ENCODE results near the gene SSU72. TPM values are rescaled to one million over a fixed set of nuclear protein-coding genes. Genes with fewer than 3 reads are reported as not detected.
A peak's percentile ranks its signal among the peaks of the same experiment; 100 is the strongest.
"Not testable (repeated sequence)": the region's sequence is repeated elsewhere in the genome, so short reads cannot be mapped to it uniquely, and the experiment has no call there.

SSU72 gene
- total RNA-seq, 4 donors from 2014 or later, result 102 to 115 (median 109) TPM

DNA sequence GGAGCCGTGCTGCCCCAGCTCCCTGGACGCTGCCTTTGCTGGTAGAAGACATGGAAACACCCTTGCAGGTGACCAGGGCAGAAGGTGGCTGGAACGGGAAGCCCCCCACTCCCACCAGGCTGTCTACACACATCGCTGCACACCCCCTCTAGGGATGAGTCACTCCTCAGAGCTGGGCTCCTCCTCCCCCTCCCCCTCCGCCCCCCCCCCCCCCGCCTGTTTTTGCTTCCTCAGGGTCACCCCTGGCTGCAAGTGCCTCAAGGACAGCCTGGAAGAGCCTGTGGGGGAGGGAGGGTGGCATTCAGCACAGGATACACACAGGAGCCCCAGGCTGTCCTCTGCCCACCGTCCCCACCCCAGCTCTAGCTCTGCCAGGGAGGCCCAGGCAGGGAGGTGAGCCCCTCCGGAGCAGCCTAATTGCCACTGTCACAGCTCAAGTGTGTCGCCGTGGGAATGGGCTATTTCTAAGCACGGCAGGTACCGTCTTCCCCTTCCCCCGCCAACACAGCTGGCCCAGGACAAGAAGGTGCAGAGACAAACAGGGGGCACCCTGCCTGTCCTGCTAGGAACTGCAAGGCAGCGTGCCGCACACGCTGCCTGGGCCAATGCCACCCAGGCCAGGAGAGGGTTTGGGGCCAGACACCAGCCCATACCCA is 22.7 kb upstream of the SSU72 start:
- TF ChIP-seq, protein P1, sequence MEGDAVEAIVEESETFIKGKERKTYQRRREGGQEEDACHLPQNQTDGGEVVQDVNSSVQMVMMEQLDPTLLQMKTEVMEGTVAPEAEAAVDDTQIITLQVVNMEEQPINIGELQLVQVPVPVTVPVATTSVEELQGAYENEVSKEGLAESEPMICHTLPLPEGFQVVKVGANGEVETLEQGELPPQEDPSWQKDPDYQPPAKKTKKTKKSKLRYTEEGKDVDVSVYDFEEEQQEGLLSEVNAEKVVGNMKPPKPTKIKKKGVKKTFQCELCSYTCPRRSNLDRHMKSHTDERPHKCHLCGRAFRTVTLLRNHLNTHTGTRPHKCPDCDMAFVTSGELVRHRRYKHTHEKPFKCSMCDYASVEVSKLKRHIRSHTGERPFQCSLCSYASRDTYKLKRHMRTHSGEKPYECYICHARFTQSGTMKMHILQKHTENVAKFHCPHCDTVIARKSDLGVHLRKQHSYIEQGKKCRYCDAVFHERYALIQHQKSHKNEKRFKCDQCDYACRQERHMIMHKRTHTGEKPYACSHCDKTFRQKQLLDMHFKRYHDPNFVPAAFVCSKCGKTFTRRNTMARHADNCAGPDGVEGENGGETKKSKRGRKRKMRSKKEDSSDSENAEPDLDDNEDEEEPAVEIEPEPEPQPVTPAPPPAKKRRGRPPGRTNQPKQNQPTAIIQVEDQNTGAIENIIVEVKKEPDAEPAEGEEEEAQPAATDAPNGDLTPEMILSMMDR (IDR thresholded peaks at IDR 0.05), result peak in 1 of 2 donors; percentile 11
- no peak for TF ChIP-seq POLR2A (IDR thresholded peaks at IDR 0.05)
- no peak overlapping the region for H3K27ac ChIP-seq
- DNase-seq (ENCODE audit: low spot score in 2 of 2), result no peak
- peaks cover 26% of the 10 kb centered on the region for H3K4me1 ChIP-seq
- 15% methylated on average over 3 of the region's 16 CpGs for WGBS
- H3K9me3 ChIP-seq, result no peaks in the 10 kb centered on the region
- peaks cover 61% of the 10 kb centered on the region for H3K27me3 ChIP-seq
- no peak overlapping the region for H3K4me3 ChIP-seq
- H3K36me3 ChIP-seq, result no peaks in the 10 kb centered on the region

DNA sequence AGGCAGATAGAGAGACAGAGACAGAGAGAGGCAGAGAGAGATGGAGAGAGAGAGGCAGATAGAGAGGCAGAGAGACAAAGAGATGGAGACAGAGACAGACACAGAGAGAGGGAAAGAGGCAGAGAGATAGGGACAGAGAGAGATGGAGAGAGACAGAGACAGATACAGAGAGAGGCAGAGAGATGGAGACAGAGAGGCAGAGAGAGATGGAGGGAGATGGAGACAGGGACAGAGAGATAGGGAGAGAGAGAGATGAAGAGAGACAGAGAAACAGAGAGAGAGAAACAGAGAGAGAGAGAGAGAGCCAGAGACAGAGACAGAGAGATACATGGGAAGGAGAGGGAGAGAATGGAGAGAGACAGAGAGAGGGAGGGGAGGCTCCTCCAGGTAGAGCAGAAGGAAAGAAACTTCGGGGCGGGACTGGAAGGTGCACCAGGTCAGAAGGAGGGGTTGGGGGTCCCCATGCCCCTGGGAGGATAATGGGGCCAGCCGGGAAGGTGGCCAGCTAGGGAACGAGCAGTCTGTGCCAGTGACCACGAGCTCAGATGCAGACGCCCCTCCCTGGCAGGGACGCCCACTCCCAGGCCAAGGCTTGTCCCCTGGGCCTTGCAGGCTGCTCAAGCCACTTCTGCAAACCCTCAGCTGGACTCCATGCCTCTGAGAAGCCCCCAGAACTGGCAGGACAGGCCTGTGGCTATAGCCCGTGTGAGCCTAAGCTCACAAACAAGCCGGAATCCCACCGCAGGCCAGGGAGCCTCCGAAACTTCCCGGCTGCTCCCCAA is 22.0 kb upstream of the SSU72 start:
- H3K4me3 ChIP-seq, result no peak overlapping the region
- peaks cover 26% of the 10 kb centered on the region for H3K4me1 ChIP-seq
- H3K9me3 ChIP-seq, result no peaks in the 10 kb centered on the region
- H3K36me3 ChIP-seq, result no peaks in the 10 kb centered on the region
- no peak for DNase-seq (ENCODE audit: low spot score in 2 of 2)
- no peak for TF ChIP-seq POLR2AphosphoS5 (IDR thresholded peaks at IDR 0.05)
- no peak for TF ChIP-seq POLR2A (IDR thresholded peaks at IDR 0.05)
- no peak for TF ChIP-seq EP300 (IDR thresholded peaks at IDR 0.05)
- TF ChIP-seq, protein P1 (IDR thresholded peaks at IDR 0.05), result no peak
- 32% methylated on average over 6 of the region's 12 CpGs for WGBS
- H3K27ac ChIP-seq, result no peak overlapping the region
- H3K27me3 ChIP-seq, result peaks cover 54% of the 10 kb centered on the region

GRCh38 chr1:1595341-1595740 is 20.7 kb upstream of the SSU72 start:
- not testable (repeated sequence) for H3K4me3 ChIP-seq; H3K9me3 ChIP-seq; DNase-seq (ENCODE audit: low spot score in 2 of 2); H3K27ac ChIP-seq; H3K36me3 ChIP-seq
- peaks cover 20% of the 10 kb centered on the region for H3K4me1 ChIP-seq
- H3K27me3 ChIP-seq, result peaks cover 42% of the 10 kb centered on the region
- WGBS, result 88% methylated on average over 2 of the region's 2 CpGs

DNA sequence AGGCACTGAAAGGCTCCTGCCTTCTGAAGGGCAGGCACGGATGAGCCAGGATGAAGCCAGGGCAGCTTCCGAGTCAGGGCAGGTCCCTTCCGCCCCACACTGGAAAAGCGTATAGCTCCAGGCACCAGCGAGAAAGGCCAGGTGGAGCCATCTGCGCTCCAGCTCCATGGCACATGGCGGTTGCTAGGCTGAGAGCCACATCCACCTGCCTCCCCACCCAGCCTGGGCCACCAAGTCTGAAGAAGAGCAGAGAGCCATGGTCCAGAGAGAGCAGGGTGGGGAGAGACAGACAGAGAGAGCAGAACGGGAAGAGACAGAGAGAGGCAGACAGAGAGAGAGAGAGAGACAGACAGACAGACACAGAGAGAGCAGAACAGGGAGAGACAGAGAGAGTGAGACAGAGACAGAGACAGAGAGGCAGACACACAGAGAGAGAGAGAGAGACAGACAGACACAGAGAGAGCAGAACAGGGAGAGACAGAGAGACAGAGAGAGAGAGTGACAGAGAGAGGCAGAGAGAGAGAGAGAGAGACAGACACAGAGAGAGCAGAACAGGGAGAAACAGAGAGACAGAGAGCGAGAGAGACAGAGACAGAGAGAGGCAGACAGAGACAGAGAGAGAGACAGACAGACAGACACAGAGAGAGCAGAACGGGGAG is 20.1 kb upstream of the SSU72 start:
- peaks cover 39% of the 10 kb centered on the region for H3K27me3 ChIP-seq
- H3K4me3 ChIP-seq, result no peak overlapping the region
- DNase-seq (ENCODE audit: low spot score in 2 of 2), result no peak
- no peaks in the 10 kb centered on the region for H3K36me3 ChIP-seq
- H3K9me3 ChIP-seq, result no peaks in the 10 kb centered on the region
- TF ChIP-seq, protein P1 (IDR thresholded peaks at IDR 0.05), result no peak
- TF ChIP-seq EP300 (IDR thresholded peaks at IDR 0.05) (no peak), POLR2A (IDR thresholded peaks at IDR 0.05) (no peak), POLR2AphosphoS5 (IDR thresholded peaks at IDR 0.05) (no peak)
- WGBS, result 48% methylated on average over 10 of the region's 10 CpGs
- H3K4me1 ChIP-seq, result peaks cover 17% of the 10 kb centered on the region
- no peak overlapping the region for H3K27ac ChIP-seq

DNA sequence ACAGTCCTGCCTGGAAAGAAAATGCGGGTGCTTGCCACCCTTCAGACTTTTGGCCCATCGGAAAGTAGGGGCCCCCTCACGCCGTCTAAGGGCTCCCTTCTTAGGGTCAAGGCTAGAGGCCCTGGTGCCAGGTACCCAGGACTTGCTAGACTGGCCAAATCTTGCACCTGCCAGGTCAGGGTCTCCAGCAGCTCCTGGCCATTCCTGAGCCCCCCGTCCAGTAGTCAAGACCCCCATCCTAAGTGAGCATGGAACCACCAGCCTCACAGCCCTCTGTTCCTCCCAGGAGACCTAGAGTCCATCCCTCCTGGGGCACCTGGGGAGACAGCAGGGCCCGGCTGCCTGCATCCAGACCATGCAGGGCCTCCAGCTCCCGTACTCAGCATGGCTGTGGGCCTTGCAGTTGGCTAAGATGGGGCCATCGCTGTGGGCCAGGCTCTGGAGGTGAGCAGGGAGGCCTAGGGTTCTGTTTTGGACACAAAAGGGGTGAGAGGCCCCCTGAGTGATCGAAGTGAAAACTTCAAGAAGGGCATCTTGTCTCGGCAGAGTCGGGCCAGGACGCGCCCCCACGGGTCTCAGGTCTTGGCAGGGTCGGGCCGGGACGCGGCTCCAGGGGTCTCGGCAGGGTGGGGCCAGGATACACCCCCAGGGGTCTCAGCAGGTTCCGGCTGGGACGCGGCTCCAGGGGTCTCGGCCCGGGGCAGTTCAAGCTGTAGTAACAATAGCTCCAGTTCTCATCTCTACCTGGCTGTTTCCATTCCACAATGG is 19.4 kb upstream of the SSU72 start:
- no peaks in the 10 kb centered on the region for H3K9me3 ChIP-seq
- H3K27ac ChIP-seq, result no peak overlapping the region
- WGBS, result 89% methylated on average over 11 of the region's 24 CpGs
- H3K36me3 ChIP-seq, result no peaks in the 10 kb centered on the region
- H3K4me1 ChIP-seq, result peaks cover 11% of the 10 kb centered on the region
- no peak overlapping the region for H3K4me3 ChIP-seq
- H3K27me3 ChIP-seq, result peaks cover 33% of the 10 kb centered on the region
- DNase-seq (ENCODE audit: low spot score in 2 of 2), result no peak
- TF ChIP-seq POLR2A (IDR thresholded peaks at IDR 0.05), result no peak
- TF ChIP-seq EP300 (IDR thresholded peaks at IDR 0.05), result no peak
- TF ChIP-seq, protein P1 (IDR thresholded peaks at IDR 0.05), result no peak
- TF ChIP-seq POLR2AphosphoS5 (IDR thresholded peaks at IDR 0.05), result no peak
